T-helper 1 cell treated with Interleukin-12 subunit alpha and Interleukin-12 subunit beta and Interleukin-4 antibody, amounts not matched to agents 30 μg/mL and 1 μg/mL, for 36 hours (primary cell): ENCODE results near the gene PLAAT2.
"Not testable (repeated sequence)": the region's sequence is repeated elsewhere in the genome, so short reads cannot be mapped to it uniquely, and the experiment has no call there.

Source experiments
- H3K27ac Mint-ChIP-seq: one replicate; pipeline ENCODE4 v1.8.0; 2021; ENCODE audit warnings: mild to moderate bottlenecking, mixed read lengths
- H3K27me3 Mint-ChIP-seq: one replicate; pipeline ENCODE4 v1.8.0; 2021; ENCODE audit warnings: low read depth, mixed read lengths
- H3K36me3 Mint-ChIP-seq: one replicate; pipeline ENCODE4 v1.8.0; 2021; ENCODE audit warnings: low read depth, mixed read lengths
- H3K4me1 Mint-ChIP-seq: one replicate; pipeline ENCODE4 v1.8.0; 2021; ENCODE audit warnings: low read depth, mixed read lengths
- H3K4me3 Mint-ChIP-seq: one replicate; pipeline ENCODE4 v1.8.0; 2021; ENCODE audit warnings: mild to moderate bottlenecking, moderate library complexity, mixed read lengths
- H3K9me3 Mint-ChIP-seq: one replicate; pipeline ENCODE4 v1.8.0; 2021; ENCODE audit warnings: mixed read lengths

Gene PLAAT2

GRCh38 chr11:63528729-63529278 lies 34.4 kb downstream of the PLAAT2 start:
- not testable (repeated sequence) for H3K36me3 Mint-ChIP-seq, H3K4me3 Mint-ChIP-seq, H3K27me3 Mint-ChIP-seq, H3K27ac Mint-ChIP-seq, H3K9me3 Mint-ChIP-seq
- peaks cover 39% of the 10 kb centered on the region for H3K4me1 Mint-ChIP-seq

- not testable (repeated sequence) for H3K4me3 Mint-ChIP-seq
Measured at GRCh38 chr11:63528156-63528555, 35.0 kb downstream of the PLAAT2 start.

GRCh38 chr11:63527667-63528066 lies 35.5 kb downstream of the PLAAT2 start:
- Mint-ChIP-seq H3K36me3 (peaks cover 3% of the 10 kb centered on the region), H3K4me1 (peaks cover 27% of the 10 kb centered on the region), H3K27ac (no peak overlapping the region), H3K4me3 (no peak overlapping the region), H3K27me3 (no peaks in the 10 kb centered on the region), H3K9me3 (peaks cover 14% of the 10 kb centered on the region)

More at GRCh38 chr11:63528156-63528555, 35.0 kb downstream of the PLAAT2 start:
- not testable (repeated sequence) for H3K36me3 Mint-ChIP-seq, H3K27ac Mint-ChIP-seq, H3K27me3 Mint-ChIP-seq
- H3K9me3 Mint-ChIP-seq, result peaks cover 12% of the 10 kb centered on the region
- peaks cover 32% of the 10 kb centered on the region for H3K4me1 Mint-ChIP-seq

GRCh38 chr11:63523151-63523550 lies 40.0 kb downstream of the PLAAT2 start:
- Mint-ChIP-seq H3K4me1 (peaks cover 5% of the 10 kb centered on the region), H3K9me3 (peaks cover 14% of the 10 kb centered on the region), H3K27me3 (peaks cover 6% of the 10 kb centered on the region)

GRCh38 chr11:63521896-63522295 lies 41.3 kb downstream of the PLAAT2 start:
- peaks cover 6% of the 10 kb centered on the region for H3K4me1 Mint-ChIP-seq
- no peak overlapping the region for H3K27ac Mint-ChIP-seq
- H3K36me3 Mint-ChIP-seq, result peaks cover 2% of the 10 kb centered on the region
- H3K4me3 Mint-ChIP-seq, result no peak overlapping the region
- H3K9me3 Mint-ChIP-seq, result peaks cover 14% of the 10 kb centered on the region
- peaks cover 6% of the 10 kb centered on the region for H3K27me3 Mint-ChIP-seq

More at GRCh38 chr11:63523151-63523550, 40.0 kb downstream of the PLAAT2 start:
- Mint-ChIP-seq H3K36me3 (peaks cover 2% of the 10 kb centered on the region), H3K27ac (no peak overlapping the region), H3K4me3 (no peak overlapping the region)

- Mint-ChIP-seq H3K4me3 (no peak overlapping the region), H3K4me1 (peaks cover 6% of the 10 kb centered on the region), H3K36me3 (peaks cover 2% of the 10 kb centered on the region), H3K9me3 (peaks cover 14% of the 10 kb centered on the region), H3K27ac (no peak overlapping the region), H3K27me3 (peaks cover 6% of the 10 kb centered on the region)
Measured at GRCh38 chr11:63520606-63521170, 42.5 kb downstream of the PLAAT2 start.

- Mint-ChIP-seq H3K27ac (no peak overlapping the region), H3K4me3 (no peak overlapping the region), H3K4me1 (peaks cover 6% of the 10 kb centered on the region), H3K27me3 (peaks cover 6% of the 10 kb centered on the region), H3K9me3 (peaks cover 6% of the 10 kb centered on the region), H3K36me3 (peaks cover under 1% of the 10 kb centered on the region)
Measured at GRCh38 chr11:63518548-63518947, 44.6 kb downstream of the PLAAT2 start.

- Mint-ChIP-seq H3K27me3 (peaks cover 6% of the 10 kb centered on the region), H3K4me1 (peaks cover 6% of the 10 kb centered on the region), H3K36me3 (no peaks in the 10 kb centered on the region), H3K27ac (no peak overlapping the region), H3K9me3 (no peaks in the 10 kb centered on the region), H3K4me3 (no peak overlapping the region)
Measured at GRCh38 chr11:63517156-63517555, 46.0 kb downstream of the PLAAT2 start.

GRCh38 chr11:63516109-63516508 lies 47.1 kb downstream of the PLAAT2 start:
- H3K9me3 Mint-ChIP-seq, result no peaks in the 10 kb centered on the region
- peaks cover 6% of the 10 kb centered on the region for H3K4me1 Mint-ChIP-seq
- H3K36me3 Mint-ChIP-seq, result no peaks in the 10 kb centered on the region
- no peak overlapping the region for H3K27ac Mint-ChIP-seq
- H3K27me3 Mint-ChIP-seq, result peaks cover 6% of the 10 kb centered on the region
- H3K4me3 Mint-ChIP-seq, result no peak overlapping the region

GRCh38 chr11:63512816-63513215 lies 50.4 kb downstream of the PLAAT2 start:
- Mint-ChIP-seq H3K4me3 (no peak overlapping the region), H3K4me1 (peaks cover 1% of the 10 kb centered on the region), H3K27ac (no peak overlapping the region), H3K36me3 (no peaks in the 10 kb centered on the region), H3K9me3 (no peaks in the 10 kb centered on the region), H3K27me3 (no peaks in the 10 kb centered on the region)

GRCh38 chr11:63511048-63511748 lies 52.0 kb downstream of the PLAAT2 start:
- no peaks in the 10 kb centered on the region for H3K9me3 Mint-ChIP-seq
- no peaks in the 10 kb centered on the region for H3K27me3 Mint-ChIP-seq
- H3K4me3 Mint-ChIP-seq, result no peak overlapping the region
- H3K27ac Mint-ChIP-seq, result no peak overlapping the region
- peaks cover 1% of the 10 kb centered on the region for H3K4me1 Mint-ChIP-seq
- H3K36me3 Mint-ChIP-seq, result no peaks in the 10 kb centered on the region

- H3K4me1 Mint-ChIP-seq, result peaks cover 3% of the 10 kb centered on the region
- no peak overlapping the region for H3K4me3 Mint-ChIP-seq
- no peaks in the 10 kb centered on the region for H3K36me3 Mint-ChIP-seq
- no peaks in the 10 kb centered on the region for H3K9me3 Mint-ChIP-seq
- no peaks in the 10 kb centered on the region for H3K27me3 Mint-ChIP-seq
- no peak overlapping the region for H3K27ac Mint-ChIP-seq
Measured at GRCh38 chr11:63510360-63511047, 52.7 kb downstream of the PLAAT2 start.

GRCh38 chr11:63508745-63509144 lies 54.4 kb downstream of the PLAAT2 start:
- Mint-ChIP-seq H3K4me3 (no peak overlapping the region), H3K4me1 (peaks cover 4% of the 10 kb centered on the region), H3K36me3 (no peaks in the 10 kb centered on the region), H3K9me3 (no peaks in the 10 kb centered on the region), H3K27ac (no peak overlapping the region), H3K27me3 (no peaks in the 10 kb centered on the region)

GRCh38 chr11:63508009-63508408 lies 55.2 kb downstream of the PLAAT2 start:
- H3K36me3 Mint-ChIP-seq, result no peaks in the 10 kb centered on the region
- H3K9me3 Mint-ChIP-seq, result no peaks in the 10 kb centered on the region
- H3K27ac Mint-ChIP-seq, result no peak overlapping the region
- H3K4me1 Mint-ChIP-seq, result peaks cover 4% of the 10 kb centered on the region
- H3K4me3 Mint-ChIP-seq, result no peak overlapping the region
- no peaks in the 10 kb centered on the region for H3K27me3 Mint-ChIP-seq

- H3K36me3 Mint-ChIP-seq, result no peaks in the 10 kb centered on the region
Measured at GRCh38 chr11:63507511-63507910, 55.7 kb downstream of the PLAAT2 start.

More at GRCh38 chr11:63507511-63507910, 55.7 kb downstream of the PLAAT2 start:
- peaks cover 4% of the 10 kb centered on the region for H3K4me1 Mint-ChIP-seq
- H3K4me3 Mint-ChIP-seq, result no peak overlapping the region
- H3K27me3 Mint-ChIP-seq, result no peaks in the 10 kb centered on the region
- H3K27ac Mint-ChIP-seq, result no peak overlapping the region
- no peaks in the 10 kb centered on the region for H3K9me3 Mint-ChIP-seq
